Measurements from ENCODE around the gene LDB2. TPM values are rescaled to one million over a fixed set of nuclear protein-coding genes. Genes with fewer than 3 reads are reported as not detected.

The LDB2 gene
- total RNA-seq, 4 donors from 2014 or later, result 26.4 to 62.7 (median 40.7) TPM

DNA sequence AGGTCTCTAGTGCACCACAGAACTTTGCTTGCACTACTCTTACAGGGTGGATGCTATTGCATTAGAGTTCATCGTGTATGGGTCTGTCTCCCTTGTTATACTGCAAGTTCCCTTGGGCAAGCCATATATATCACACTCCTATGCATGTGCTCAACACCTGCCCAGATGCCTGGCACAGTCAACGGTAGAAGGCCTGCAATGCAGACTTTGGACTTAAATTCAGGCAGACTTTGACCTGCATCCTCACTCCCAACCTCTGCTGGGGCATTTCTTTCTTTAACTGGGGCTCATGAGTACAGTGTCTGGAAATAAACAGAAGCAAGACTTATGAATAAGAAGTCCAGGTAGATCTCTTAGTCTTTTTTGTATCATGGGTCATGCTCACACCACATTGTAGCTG, 148.2 kb downstream of the LDB2 start:
- TF ChIP-seq CTCF (IDR thresholded peaks at IDR 0.05), result no peak
- no peak for TF ChIP-seq POLR2A (IDR thresholded peaks at IDR 0.05)
- no peak for TF ChIP-seq EP300 (IDR thresholded peaks at IDR 0.05)
- Histone ChIP-seq H3K4me1 (no peaks in the 10 kb centered on the region), H3K9me3 (no peaks in the 10 kb centered on the region), H3K27me3 (no peaks in the 10 kb centered on the region), H3K4me3 (no peak overlapping the region), H3K27ac (no peak overlapping the region), H3K36me3 (no peaks in the 10 kb centered on the region)
- DNase-seq (ENCODE audit: low spot score in 2 of 2), result no peak
- WGBS, 2 donors, result 90 to 96% methylated on average over 2 of the region's 2 CpGs

DNA sequence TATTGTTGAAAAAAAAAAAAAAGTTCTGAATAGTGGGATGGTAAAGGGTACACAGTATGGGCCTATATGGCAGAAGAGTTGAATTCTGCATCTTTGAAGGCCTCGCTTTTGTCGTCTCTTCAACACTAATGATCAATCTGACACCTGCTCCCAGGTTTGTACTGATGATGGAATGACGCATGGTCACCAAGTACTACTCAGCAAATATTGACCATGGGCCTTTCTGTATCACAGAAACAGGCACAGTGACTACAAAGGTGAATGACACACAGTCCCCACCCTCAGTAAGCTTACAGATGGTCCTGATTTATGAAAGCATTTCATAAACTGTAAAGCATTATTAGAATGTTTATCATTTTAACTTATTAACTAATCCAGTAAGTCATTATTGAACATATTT, 152.6 kb downstream of the LDB2 start:
- Histone ChIP-seq H3K4me3 (no peak overlapping the region), H3K36me3 (no peaks in the 10 kb centered on the region), H3K27ac (no peak overlapping the region), H3K27me3 (no peaks in the 10 kb centered on the region), H3K4me1 (no peaks in the 10 kb centered on the region), H3K9me3 (no peaks in the 10 kb centered on the region)
- WGBS, 2 donors, result 95% methylated on average over 3 of the region's 3 CpGs
- DNase-seq (ENCODE audit: low spot score in 2 of 2), result no peak
- TF ChIP-seq CTCF (IDR thresholded peaks at IDR 0.05) (no peak), EP300 (IDR thresholded peaks at IDR 0.05) (no peak), POLR2A (IDR thresholded peaks at IDR 0.05) (no peak)

GRCh38 chr4:16745009-16745635, 153.3 kb downstream of the LDB2 start:
- 57 to 66% methylated on average over 7 of the region's 7 CpGs for WGBS, 2 donors
- peak in 1 of 2 donors; percentile 19 for DNase-seq (ENCODE audit: low spot score in 2 of 2)
- no peak overlapping the region for H3K27ac ChIP-seq
- H3K4me1 ChIP-seq, result no peaks in the 10 kb centered on the region
- H3K9me3 ChIP-seq, result no peaks in the 10 kb centered on the region
- H3K27me3 ChIP-seq, result no peaks in the 10 kb centered on the region
- TF ChIP-seq EP300 (IDR thresholded peaks at IDR 0.05) (no peak), CTCF (IDR thresholded peaks at IDR 0.05) (no peak), POLR2A (IDR thresholded peaks at IDR 0.05) (no peak)
- no peak overlapping the region for H3K4me3 ChIP-seq
- no peaks in the 10 kb centered on the region for H3K36me3 ChIP-seq

- no peaks in the 10 kb centered on the region for H3K4me1 ChIP-seq
- no peaks in the 10 kb centered on the region for H3K36me3 ChIP-seq
- no peak overlapping the region for H3K4me3 ChIP-seq
- no peak overlapping the region for H3K27ac ChIP-seq
- no peak for DNase-seq (ENCODE audit: low spot score in 2 of 2)
- no peaks in the 10 kb centered on the region for H3K27me3 ChIP-seq
- H3K9me3 ChIP-seq, result no peaks in the 10 kb centered on the region
- TF ChIP-seq EP300 (IDR thresholded peaks at IDR 0.05) (no peak), POLR2A (IDR thresholded peaks at IDR 0.05) (no peak), CTCF (IDR thresholded peaks at IDR 0.05) (no peak)
- 90 to 93% methylated on average over 3 of the region's 3 CpGs for WGBS, 2 donors
Observed at GRCh38 chr4:16741287-16741686, 157.2 kb downstream of the LDB2 start.

DNA sequence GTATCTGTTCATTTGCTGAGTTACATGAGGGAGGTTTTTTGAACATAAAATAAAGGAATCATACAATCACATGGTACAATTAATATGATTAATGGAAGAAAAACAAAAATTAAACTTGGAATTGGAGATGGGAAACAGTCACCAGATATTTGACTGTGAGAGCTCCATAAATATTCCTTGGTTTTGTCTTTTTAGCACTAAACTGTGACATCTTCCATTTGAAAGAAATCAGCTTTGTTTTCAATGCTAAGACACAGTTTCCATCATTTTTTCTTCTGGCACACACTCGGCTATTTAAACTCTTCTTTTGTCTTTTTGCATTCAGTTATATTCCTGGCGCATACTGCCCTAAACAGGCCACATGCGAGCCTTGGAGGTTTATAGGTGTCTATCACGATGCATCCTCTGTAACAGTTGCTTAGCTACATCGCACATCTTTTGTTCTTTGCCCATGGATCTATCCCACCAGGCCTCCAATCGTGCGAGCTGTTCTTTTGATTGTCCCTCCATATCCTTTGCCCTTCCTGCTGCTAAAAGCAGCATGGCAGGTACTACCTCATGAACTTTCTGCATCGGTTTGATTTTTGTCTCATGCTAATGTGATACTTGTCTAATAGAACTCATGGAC, 158.3 kb downstream of the LDB2 start:
- no peaks in the 10 kb centered on the region for H3K36me3 ChIP-seq
- 78 to 80% methylated on average over 8 of the region's 8 CpGs for WGBS, 2 donors
- H3K27ac ChIP-seq, result no peak overlapping the region
- no peak overlapping the region for H3K4me3 ChIP-seq
- no peaks in the 10 kb centered on the region for H3K4me1 ChIP-seq
- DNase-seq (ENCODE audit: low spot score in 2 of 2), result no peak
- H3K9me3 ChIP-seq, result no peaks in the 10 kb centered on the region
- TF ChIP-seq EP300 (IDR thresholded peaks at IDR 0.05), result no peak
- TF ChIP-seq POLR2A (IDR thresholded peaks at IDR 0.05), result no peak
- TF ChIP-seq CTCF (IDR thresholded peaks at IDR 0.05), result no peak
- no peaks in the 10 kb centered on the region for H3K27me3 ChIP-seq

All from tibial nerve (tissue), 4 donors.